ENCODE data around the gene HMG20B. TPM values are rescaled to one million over a fixed set of nuclear protein-coding genes. Genes with fewer than 3 reads are reported as not detected.
"Not testable (repeated sequence)": the region's sequence is repeated elsewhere in the genome, so short reads cannot be mapped to it uniquely, and the experiment has no call there.

Gene HMG20B
- total RNA-seq, 2 experiments from 2014 or later, result 45.0 to 51.2 TPM

- ChIA-PET CTCF (interaction anchor here (1.5 kb wide), 1 partner anchor 13 kb away, joined by 3 read pairs; no protein-coding TSS in a partner anchor), POLR2A (no interaction called here)
- peaks cover 2% of the 10 kb centered on the region for H3K27me3 Mint-ChIP-seq (ENCODE audit: low read depth)
Measured at GRCh38 chr19:3578390-3578789, 5.6 kb downstream of the HMG20B start.

GRCh38 chr19:3580156-3580934, 7.6 kb downstream of the HMG20B start:
- peaks cover 4% of the 10 kb centered on the region for H3K27me3 Mint-ChIP-seq (ENCODE audit: low read depth)
- H3K4me1 Mint-ChIP-seq (ENCODE audit: low read depth), result no peaks in the 10 kb centered on the region
- peaks cover 5% of the 10 kb centered on the region for H3K36me3 Mint-ChIP-seq (ENCODE audit: low read depth)
- DNase-seq (no peak), ATAC-seq (no peak)
- no peaks in the 10 kb centered on the region for H3K9me3 Mint-ChIP-seq (ENCODE audit: insufficient read depth)
- CTCF ChIA-PET, result no interaction called here
- POLR2A ChIA-PET, result no interaction called here
- H3K27ac Mint-ChIP-seq, result no peak overlapping the region
- H3K4me3 Mint-ChIP-seq, result no peak overlapping the region

More at GRCh38 chr19:3578390-3578789, 5.6 kb downstream of the HMG20B start:
- DNase-seq (no peak), ATAC-seq (no peak)
- H3K9me3 Mint-ChIP-seq (ENCODE audit: insufficient read depth), result no peaks in the 10 kb centered on the region
- no peak overlapping the region for H3K4me3 Mint-ChIP-seq
- peaks cover 9% of the 10 kb centered on the region for H3K36me3 Mint-ChIP-seq (ENCODE audit: low read depth)
- no peak overlapping the region for H3K27ac Mint-ChIP-seq
- peaks cover 6% of the 10 kb centered on the region for H3K4me1 Mint-ChIP-seq (ENCODE audit: low read depth)

GRCh38 chr19:3581792-3582191, 9.0 kb downstream of the HMG20B start:
- ATAC-seq; H3K27ac Mint-ChIP-seq; H3K27me3 Mint-ChIP-seq (ENCODE audit: low read depth); H3K9me3 Mint-ChIP-seq (ENCODE audit: insufficient read depth); H3K4me1 Mint-ChIP-seq (ENCODE audit: low read depth); DNase-seq; H3K4me3 Mint-ChIP-seq; POLR2A ChIA-PET; H3K36me3 Mint-ChIP-seq (ENCODE audit: low read depth): not testable (repeated sequence)
- CTCF ChIA-PET, result interaction anchor here (1.1 kb wide), 1 partner anchor 36 kb away, joined by 3 read pairs; no protein-coding TSS in a partner anchor

GRCh38 chr19:3584036-3584802, 11.5 kb downstream of the HMG20B start:
- DNase-seq; H3K27me3 Mint-ChIP-seq (ENCODE audit: low read depth); CTCF ChIA-PET; POLR2A ChIA-PET; H3K27ac Mint-ChIP-seq; ATAC-seq; H3K4me3 Mint-ChIP-seq; H3K4me1 Mint-ChIP-seq (ENCODE audit: low read depth); H3K36me3 Mint-ChIP-seq (ENCODE audit: low read depth); H3K9me3 Mint-ChIP-seq (ENCODE audit: insufficient read depth): not testable (repeated sequence)

- ATAC-seq (peak; percentile 39), DNase-seq (no peak)
- POLR2A ChIA-PET, result interaction anchor here (0.9 kb wide), 1 partner anchor 27 kb away, joined by 3 read pairs; no protein-coding TSS in a partner anchor
- Mint-ChIP-seq H3K9me3 (ENCODE audit: insufficient read depth) (no peaks in the 10 kb centered on the region), H3K4me1 (ENCODE audit: low read depth) (no peaks in the 10 kb centered on the region), H3K36me3 (ENCODE audit: low read depth) (no peaks in the 10 kb centered on the region), H3K4me3 (no peak within 1 kb of the TSS), H3K27me3 (ENCODE audit: low read depth) (peaks cover 4% of the 10 kb centered on the region), H3K27ac (no peak within 1 kb of the TSS)
- CTCF ChIA-PET, result interaction anchor here (0.8 to 1.3 kb wide), 7 partner anchors 12 to 144 kb away, joined by 3 to 5 read pairs (median 3); no protein-coding TSS in a partner anchor
Measured at GRCh38 chr19:3585301-3586126, 12.8 kb downstream of the HMG20B start, which contains the start of gene GIPC3. TSS of gene GIPC3 (plus strand) at chr19:3585478. CDS start at chr19:3585598, 120 bp downstream.

GRCh38 chr19:3586127-3586626, 13.4 kb downstream of the HMG20B start:
- CTCF ChIA-PET, result interaction anchor here (0.9 to 1.3 kb wide), 7 partner anchors 12 to 143 kb away, joined by 3 to 5 read pairs (median 3); no protein-coding TSS in a partner anchor
- DNase-seq (peak; percentile 48), ATAC-seq (peak; percentile 42)
- Mint-ChIP-seq H3K9me3 (ENCODE audit: insufficient read depth) (no peaks in the 10 kb centered on the region), H3K36me3 (ENCODE audit: low read depth) (no peaks in the 10 kb centered on the region), H3K4me1 (ENCODE audit: low read depth) (no peaks in the 10 kb centered on the region), H3K4me3 (no peak overlapping the region), H3K27me3 (ENCODE audit: low read depth) (peaks cover 4% of the 10 kb centered on the region), H3K27ac (no peak overlapping the region)
- POLR2A ChIA-PET, result interaction anchor here (0.9 kb wide), 1 partner anchor 27 kb away, joined by 3 read pairs; no protein-coding TSS in a partner anchor

- Mint-ChIP-seq H3K4me3 (no peak overlapping the region), H3K4me1 (ENCODE audit: low read depth) (no peaks in the 10 kb centered on the region), H3K36me3 (ENCODE audit: low read depth) (no peaks in the 10 kb centered on the region), H3K27ac (no peak overlapping the region), H3K9me3 (ENCODE audit: insufficient read depth) (no peaks in the 10 kb centered on the region), H3K27me3 (ENCODE audit: low read depth) (peaks cover 4% of the 10 kb centered on the region)
- ATAC-seq (no peak), DNase-seq (no peak)
- ChIA-PET POLR2A (no interaction called here), CTCF (interaction anchor here (1.1 to 1.3 kb wide), 3 partner anchors 18 to 262 kb away, joined by 3 read pairs; no protein-coding TSS in a partner anchor)
Measured at GRCh38 chr19:3586707-3587346, 14.1 kb downstream of the HMG20B start.

GRCh38 chr19:3589439-3589838, 16.7 kb downstream of the HMG20B start:
- ATAC-seq (no peak), DNase-seq (no peak)
- ChIA-PET POLR2A (no interaction called here), CTCF (no interaction called here)
- H3K27me3 Mint-ChIP-seq (ENCODE audit: low read depth), result peaks cover 2% of the 10 kb centered on the region
- no peak overlapping the region for H3K4me3 Mint-ChIP-seq
- no peaks in the 10 kb centered on the region for H3K4me1 Mint-ChIP-seq (ENCODE audit: low read depth)
- H3K9me3 Mint-ChIP-seq (ENCODE audit: insufficient read depth), result no peaks in the 10 kb centered on the region
- no peak overlapping the region for H3K27ac Mint-ChIP-seq
- H3K36me3 Mint-ChIP-seq (ENCODE audit: low read depth), result no peaks in the 10 kb centered on the region

GRCh38 chr19:3589949-3590348, 17.2 kb downstream of the HMG20B start:
- ChIA-PET POLR2A (no interaction called here), CTCF (no interaction called here)
- Mint-ChIP-seq H3K4me3 (no peak overlapping the region), H3K9me3 (ENCODE audit: insufficient read depth) (no peaks in the 10 kb centered on the region), H3K27ac (no peak overlapping the region), H3K4me1 (ENCODE audit: low read depth) (no peaks in the 10 kb centered on the region), H3K36me3 (ENCODE audit: low read depth) (no peaks in the 10 kb centered on the region), H3K27me3 (ENCODE audit: low read depth) (peaks cover 2% of the 10 kb centered on the region)
- no peak for DNase-seq
- no peak for ATAC-seq

- Mint-ChIP-seq H3K27ac (no peak overlapping the region), H3K4me3 (no peak overlapping the region), H3K9me3 (ENCODE audit: insufficient read depth) (no peaks in the 10 kb centered on the region), H3K36me3 (ENCODE audit: low read depth) (no peaks in the 10 kb centered on the region), H3K27me3 (ENCODE audit: low read depth) (peaks cover 2% of the 10 kb centered on the region), H3K4me1 (ENCODE audit: low read depth) (no peaks in the 10 kb centered on the region)
- CTCF ChIA-PET, result interaction anchor here (0.7 to 1.4 kb wide), 5 partner anchors 9 to 118 kb away, joined by 3 read pairs; no protein-coding TSS in a partner anchor
- DNase-seq, result no peak
- POLR2A ChIA-PET, result interaction anchor here (0.7 to 0.9 kb wide), 3 partner anchors 13 to 91 kb away, joined by 3 read pairs; partner anchors contain the start of gene DOHH
- no peak for ATAC-seq
Measured at GRCh38 chr19:3590991-3591659, 18.4 kb downstream of the HMG20B start.

Data from activated CD8-positive, alpha-beta T cell treated with anti-CD3 and anti-CD28 coated beads, Interleukin-2, amount 10 ng/mL, durations not matched to agents 7 days and 5 days (primary cell).